HPDE6-E6E7 (cell line): ENCODE results near the gene SNRNP40.
"Not testable (repeated sequence)": the region's sequence is repeated elsewhere in the genome, so short reads cannot be mapped to it uniquely, and the experiment has no call there.

Source experiments
- DNase-seq: peaks from one replicate; pipeline ENCODE4 v3.0.0; 2011; ENCODE audit warnings: missing footprints; ENCODE audit errors: extremely low spot score

The SNRNP40 gene

GRCh38 chr1:31296486-31297276 lies at the start of gene SNRNP40, which contains the start of gene ZCCHC17:
Gene SNRNP40 (minus strand): TSS chr1:31296788. CDS start chr1:31296751, 37 bp downstream.
Gene ZCCHC17 (plus strand): TSS chr1:31297032. CDS start chr1:31310099, 13,067 bp downstream.
- DNase-seq = peak; percentile 98

- DNase-seq = no peak
Measured at GRCh38 chr1:31345635-31346034, 49.0 kb upstream of the SNRNP40 start.

GRCh38 chr1:31344503-31344902 lies 47.9 kb upstream of the SNRNP40 start:
- DNase-seq = no peak

GRCh38 chr1:31336687-31337467 lies 40.3 kb upstream of the SNRNP40 start:
- no peak for DNase-seq

GRCh38 chr1:31335007-31335406 lies 38.4 kb upstream of the SNRNP40 start:
- DNase-seq = peak; percentile 16

DNA sequence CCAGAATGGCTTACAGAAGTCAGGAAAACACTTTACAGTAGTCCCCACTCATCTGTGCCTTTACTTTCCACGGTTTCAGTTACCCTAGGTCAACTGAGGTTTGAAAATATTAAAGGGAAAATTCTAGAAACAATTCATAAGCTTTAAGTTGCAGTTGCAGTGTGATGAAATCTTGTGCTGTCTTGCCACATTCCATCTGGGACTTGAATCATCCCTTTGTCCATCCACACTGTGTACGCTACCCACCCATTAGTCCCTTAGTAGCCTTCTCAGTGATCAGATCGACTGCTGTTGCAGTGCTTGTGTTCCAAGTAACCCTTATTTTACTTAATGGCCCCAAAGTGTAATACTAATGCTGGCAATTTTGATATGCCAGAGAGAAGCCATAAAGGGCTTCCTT lies 30.8 kb upstream of the SNRNP40 start:
- no peak for DNase-seq

GRCh38 chr1:31326461-31326860 lies 29.9 kb upstream of the SNRNP40 start:
- no peak for DNase-seq

- DNase-seq = no peak
Measured at GRCh38 chr1:31324992-31325391, 28.4 kb upstream of the SNRNP40 start.

GRCh38 chr1:31324093-31324492 lies 27.5 kb upstream of the SNRNP40 start:
- DNase-seq = no peak

DNA sequence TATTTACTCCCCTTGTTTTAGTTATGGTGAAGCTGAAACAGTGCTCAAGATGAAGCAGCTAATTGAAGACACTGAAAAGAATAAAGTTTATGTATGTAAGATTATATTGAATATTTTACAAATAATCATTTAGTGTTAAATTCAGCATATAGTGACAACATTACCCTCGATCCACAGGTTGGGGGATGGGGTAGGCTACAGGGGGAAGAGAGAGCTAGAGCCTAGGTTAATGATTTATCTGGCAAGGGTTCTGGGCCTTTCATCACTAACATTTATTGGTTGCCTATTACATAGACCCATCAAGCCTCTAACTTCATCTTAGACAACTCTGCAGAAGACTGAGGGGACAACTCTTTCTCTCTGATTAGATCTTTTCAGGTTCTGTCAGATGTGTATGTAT lies 21.6 kb upstream of the SNRNP40 start:
- DNase-seq = no peak

GRCh38 chr1:31315902-31316301 lies 19.3 kb upstream of the SNRNP40 start:
- no peak for DNase-seq

- no peak for DNase-seq
Measured at GRCh38 chr1:31310198-31310597, 13.6 kb upstream of the SNRNP40 start.

DNA sequence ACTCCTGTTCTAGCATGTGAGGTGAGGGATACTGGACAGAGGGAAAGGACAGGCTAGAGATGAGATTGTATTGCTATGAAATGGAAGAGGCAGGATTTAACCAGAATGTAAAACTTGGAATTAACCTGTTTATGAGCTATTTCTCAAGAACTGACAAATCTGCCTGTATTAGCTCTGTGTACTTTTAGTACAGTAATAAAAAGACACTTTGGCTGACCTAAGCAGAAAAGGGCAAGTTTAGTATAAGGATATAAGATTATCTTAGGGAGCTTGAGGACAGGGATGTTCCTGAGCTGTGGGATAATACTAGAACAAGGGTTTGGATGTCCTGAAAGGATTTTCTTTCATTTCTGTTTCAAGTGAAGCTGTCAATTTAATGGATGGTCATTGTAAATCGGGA lies 11.4 kb upstream of the SNRNP40 start:
- DNase-seq = no peak

GRCh38 chr1:31306278-31306677 lies 9.7 kb upstream of the SNRNP40 start:
- peak; percentile 63 for DNase-seq

DNA sequence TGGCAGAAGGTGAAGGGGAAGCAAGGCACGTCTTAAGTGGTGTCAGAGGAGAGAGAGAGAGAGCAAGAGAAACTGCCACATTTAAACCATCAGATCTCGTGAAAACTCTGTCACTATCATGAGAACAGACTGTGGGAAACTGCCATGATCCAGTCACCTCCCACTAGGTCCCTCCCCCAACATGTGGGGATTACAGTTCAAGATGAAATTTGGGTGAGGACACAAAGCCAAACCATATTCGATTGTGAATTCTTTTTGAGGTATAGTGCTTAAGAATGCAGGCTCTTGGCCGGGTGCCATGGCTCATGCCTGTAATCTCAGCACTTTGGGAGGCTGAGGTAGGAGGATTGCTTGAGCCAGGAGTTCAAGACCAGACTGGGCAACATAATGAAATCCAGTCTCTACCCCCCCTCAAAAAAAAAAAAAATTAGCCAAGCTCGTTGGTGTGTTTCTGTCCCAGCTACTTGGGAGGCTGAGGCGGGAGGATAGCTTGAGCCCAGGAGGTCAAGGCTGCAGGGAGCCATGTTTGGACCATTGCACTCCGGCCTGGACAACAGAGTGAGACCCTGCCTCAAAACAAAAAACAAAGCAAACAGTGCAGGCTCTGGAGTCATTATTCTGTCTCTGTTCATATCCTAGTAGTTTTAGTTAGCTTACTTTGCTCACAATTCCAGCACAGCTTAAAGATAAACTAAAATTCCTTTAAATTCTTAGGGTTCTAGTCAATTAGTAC lies 6.3 kb upstream of the SNRNP40 start:
- no peak for DNase-seq

- DNase-seq = no peak
Measured at GRCh38 chr1:31300193-31300592, 3.6 kb upstream of the SNRNP40 start.

DNA sequence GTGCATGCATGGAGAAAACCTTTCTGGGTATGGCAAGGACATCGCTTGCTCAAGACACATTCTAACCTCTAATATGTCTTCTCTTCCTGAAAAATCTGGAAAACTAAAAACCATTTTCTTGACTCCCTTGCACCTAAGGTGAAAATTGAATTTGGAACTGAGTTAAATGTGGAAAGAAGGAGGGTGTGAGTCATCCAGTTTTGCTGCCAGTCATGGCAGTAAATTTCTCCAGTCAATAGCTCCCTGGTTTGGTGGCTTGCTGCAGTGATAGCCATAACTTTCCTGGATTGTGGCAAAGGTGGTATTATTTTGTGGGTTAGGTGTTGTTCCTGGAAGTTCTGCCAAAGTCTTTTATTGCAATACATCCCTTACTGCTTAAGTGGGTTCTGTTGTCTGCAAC lies 2.8 kb upstream of the SNRNP40 start:
- no peak for DNase-seq

- peak; percentile 25 for DNase-seq
Measured at GRCh38 chr1:31297277-31298247, 974 bp upstream of the SNRNP40 start.

- DNase-seq = no peak
Measured at GRCh38 chr1:31295874-31296485, 608 bp downstream of the SNRNP40 start.

DNA sequence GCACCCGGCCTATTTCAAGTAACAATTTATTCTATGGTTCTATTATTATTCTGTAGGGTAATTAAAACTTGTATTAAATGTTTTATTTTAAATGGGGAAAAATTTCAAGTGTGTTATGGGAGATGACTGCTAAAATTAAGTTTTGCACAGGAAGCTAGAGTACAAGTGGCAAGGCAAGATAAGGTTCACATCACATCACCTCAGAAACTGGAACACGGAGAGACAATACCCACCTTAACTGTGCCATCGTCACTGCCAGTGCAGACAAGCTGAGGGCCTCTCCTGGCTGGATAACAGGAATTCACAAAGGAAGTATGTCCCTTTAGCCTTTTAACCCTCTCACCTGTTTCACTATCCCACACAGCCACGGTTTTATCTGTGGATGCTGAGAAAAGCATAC lies 7.6 kb downstream of the SNRNP40 start:
- DNase-seq = no peak

DNA sequence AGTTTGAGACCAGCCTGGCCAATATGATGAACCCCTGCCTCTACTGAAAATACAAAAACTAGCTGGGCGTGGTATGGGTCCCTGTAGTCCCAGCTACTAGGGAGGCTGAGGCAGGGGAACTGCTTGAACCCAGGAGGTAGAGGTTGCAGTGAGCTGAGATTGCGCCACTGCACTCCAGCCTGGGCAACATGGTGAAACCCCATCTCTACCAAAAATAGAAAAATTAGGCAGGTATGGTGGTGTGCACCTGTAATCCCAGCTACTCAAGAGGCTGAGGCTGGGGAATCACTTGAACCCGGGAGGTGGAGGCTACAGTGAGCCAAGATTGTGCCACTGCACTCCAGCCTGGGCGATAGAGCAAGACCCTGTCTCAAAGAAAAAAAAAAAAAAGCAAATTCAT lies 8.8 kb downstream of the SNRNP40 start:
- DNase-seq = not testable (repeated sequence)
